ENCODE measurements around the gene MTMR12. TPM values are rescaled to one million over a fixed set of nuclear protein-coding genes. Genes with fewer than 3 reads are reported as not detected.
"Not testable (repeated sequence)": the region's sequence is repeated elsewhere in the genome, so short reads cannot be mapped to it uniquely, and the experiment has no call there.

Gene MTMR12
- total RNA-seq, 2 donors from 2014 or later = 45.1 to 58.0 TPM

- intact Hi-C loops (cut with DNase I) = loop anchor here in 1 of 2 donors (5.0 kb wide), 1 partner anchor 94 kb away; no protein-coding TSS in a partner anchor
- no peak for DNase-seq (ENCODE audit: low spot score)
These were observed 13.6 kb upstream of the MTMR12 start for GRCh38 chr5:32326216-32326772.

- no peak for DNase-seq (ENCODE audit: low spot score)
- intact Hi-C loops (cut with DNase I) = loop anchor here in 1 of 2 donors (5.0 kb wide), 1 partner anchor 93 kb away; no protein-coding TSS in a partner anchor
These were observed 12.9 kb upstream of the MTMR12 start for GRCh38 chr5:32325616-32326015.

DNA sequence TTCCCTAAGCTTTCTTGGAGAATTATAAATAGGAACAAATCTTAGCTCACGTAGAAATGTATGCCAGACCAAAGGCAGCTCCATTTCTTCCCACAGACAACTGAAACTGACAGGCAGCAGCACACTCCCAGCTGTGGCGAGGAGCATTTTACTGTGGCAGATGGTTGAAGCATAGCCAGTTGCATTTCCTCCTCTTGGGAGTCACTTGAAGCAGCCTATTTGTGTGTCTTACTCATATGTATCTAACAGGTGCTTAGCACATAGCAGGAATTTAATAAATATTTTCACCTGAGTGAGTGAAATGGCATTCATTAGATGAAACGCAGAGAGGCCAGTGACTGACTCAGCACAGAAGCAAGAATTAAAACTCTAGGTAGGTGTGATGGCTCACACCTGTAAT, 12.3 kb upstream of the MTMR12 start:
- intact Hi-C loops (cut with DNase I) = loop anchor here in 1 of 2 donors (5.0 kb wide), 1 partner anchor 93 kb away; no protein-coding TSS in a partner anchor
- DNase-seq (ENCODE audit: low spot score) = no peak

DNA sequence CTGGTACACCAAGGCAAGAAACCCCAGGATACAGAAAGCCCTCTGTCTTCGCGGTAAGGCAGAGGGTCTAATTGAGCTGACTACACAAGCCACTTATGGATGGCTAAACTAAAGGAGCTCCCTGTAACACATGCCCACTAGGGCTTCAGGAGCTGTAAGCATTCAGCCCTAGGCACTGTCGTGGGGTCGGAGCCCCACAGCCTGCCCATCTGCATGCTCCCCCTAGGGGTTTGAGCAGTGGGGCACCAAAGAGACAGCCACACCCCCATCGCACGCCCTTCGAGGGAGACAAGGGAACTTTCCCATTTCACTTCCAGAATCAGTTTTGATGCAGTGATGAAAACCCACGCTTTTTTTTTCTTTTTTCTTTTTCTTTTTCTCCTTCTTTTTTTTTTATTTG, 11.0 kb upstream of the MTMR12 start:
- intact Hi-C loops (cut with DNase I) = loop anchor here in 1 of 2 donors (5.0 kb wide), 1 partner anchor 86 kb away; no protein-coding TSS in a partner anchor
- DNase-seq (ENCODE audit: low spot score) = no peak

GRCh38 chr5:32322882-32323281, 10.1 kb upstream of the MTMR12 start:
- no peak for DNase-seq (ENCODE audit: low spot score)
- intact Hi-C loops (cut with DNase I) = loop anchor here in 1 of 2 donors (5.0 kb wide), 1 partner anchor 86 kb away; no protein-coding TSS in a partner anchor

- DNase-seq (ENCODE audit: low spot score) = not testable (repeated sequence)
These were observed 9.0 kb upstream of the MTMR12 start for GRCh38 chr5:32321787-32322186.

DNA sequence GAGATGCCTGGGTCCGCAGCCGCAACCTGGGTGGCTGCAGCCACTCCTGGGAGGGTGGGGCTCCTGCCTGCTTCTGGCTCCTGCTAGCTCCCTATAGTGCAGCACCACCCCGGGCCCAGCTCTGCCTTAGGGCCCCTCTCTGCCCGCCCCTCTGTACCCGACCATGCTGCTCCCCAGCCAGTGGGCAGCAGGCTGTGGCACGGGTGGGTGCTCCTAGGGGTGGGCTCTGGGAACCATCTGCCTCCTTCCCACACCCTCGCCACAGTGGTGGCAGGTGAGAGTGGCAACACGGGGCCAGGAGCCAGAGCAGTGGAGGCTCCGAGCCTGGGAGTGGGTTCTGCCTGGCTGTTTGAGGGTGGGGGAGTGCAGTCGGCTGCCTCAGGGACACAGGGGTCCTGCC, 7.8 kb upstream of the MTMR12 start:
- intact Hi-C loops (cut with DNase I) = loop anchor here in 1 of 2 donors (5.0 kb wide), 1 partner anchor 83 kb away; no protein-coding TSS in a partner anchor

More at GRCh38 chr5:32321787-32322186, 9.0 kb upstream of the MTMR12 start:
- intact Hi-C loops (cut with DNase I) = loop anchor here in 1 of 2 donors (5.0 kb wide), 1 partner anchor 84 kb away; no protein-coding TSS in a partner anchor

GRCh38 chr5:32319926-32320543, 7.3 kb upstream of the MTMR12 start:
- DNase-seq (ENCODE audit: low spot score) = no peak
- intact Hi-C loops (cut with DNase I) = loop anchor here in 1 of 2 donors (5.0 kb wide), 1 partner anchor 83 kb away; no protein-coding TSS in a partner anchor

More for the DNA sequence above, 7.8 kb upstream of the MTMR12 start:
- DNase-seq (ENCODE audit: low spot score) = no peak

- intact Hi-C loops (cut with DNase I) = no loop called here
- no peak for DNase-seq (ENCODE audit: low spot score)
These were observed 6.7 kb upstream of the MTMR12 start for GRCh38 chr5:32319392-32319791.

GRCh38 chr5:32317041-32317440, 4.3 kb upstream of the MTMR12 start:
- no peak for DNase-seq (ENCODE audit: low spot score)
- intact Hi-C loops (cut with DNase I) = no loop called here

DNA sequence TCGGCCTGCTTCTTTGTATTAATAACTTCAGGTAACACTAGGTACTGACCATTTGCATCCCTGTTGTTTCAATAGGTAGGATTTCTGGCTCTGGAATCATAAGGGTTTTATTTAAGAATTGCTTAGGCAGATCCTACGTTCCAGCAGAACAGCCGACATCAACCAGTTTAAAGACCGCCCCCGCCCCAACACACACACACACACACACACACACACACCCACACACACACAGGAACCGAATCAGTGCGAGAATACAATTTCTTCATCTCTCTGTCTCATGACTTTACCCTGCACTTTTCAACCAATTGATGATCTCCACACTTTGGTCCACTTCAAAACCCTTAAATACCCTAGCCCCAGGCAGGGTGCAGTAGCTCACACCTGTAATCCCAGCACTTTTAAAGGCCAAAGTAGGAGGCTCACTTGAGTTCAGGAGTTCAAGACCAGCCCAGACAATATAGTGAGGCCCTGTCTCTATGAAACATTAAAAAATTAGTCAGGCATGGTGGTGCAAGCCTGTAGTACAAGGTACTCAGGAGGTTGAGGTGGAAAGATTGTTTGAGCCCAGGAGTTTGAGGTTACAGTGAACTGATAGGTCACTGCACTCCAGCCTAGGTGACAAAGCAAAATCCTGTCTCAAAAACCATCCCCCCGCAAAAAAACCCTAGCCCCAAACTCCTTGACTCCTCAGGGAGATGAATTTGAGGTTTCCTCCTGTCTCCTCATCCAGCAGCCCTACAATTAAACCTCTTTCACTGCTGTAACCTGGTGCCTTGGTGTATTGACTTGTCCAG, 2.7 kb upstream of the MTMR12 start:
- intact Hi-C loops (cut with DNase I) = no loop called here

GRCh38 chr5:32314658-32315057, 1.9 kb upstream of the MTMR12 start:
- DNase-seq (ENCODE audit: low spot score) = no peak
- intact Hi-C loops (cut with DNase I) = no loop called here

More for the DNA sequence above, 2.7 kb upstream of the MTMR12 start:
- no peak for DNase-seq (ENCODE audit: low spot score)

- DNase-seq (ENCODE audit: low spot score); intact Hi-C loops (cut with DNase I): not testable (repeated sequence)
These were observed 1.4 kb upstream of the MTMR12 start for GRCh38 chr5:32314152-32314488.

DNA sequence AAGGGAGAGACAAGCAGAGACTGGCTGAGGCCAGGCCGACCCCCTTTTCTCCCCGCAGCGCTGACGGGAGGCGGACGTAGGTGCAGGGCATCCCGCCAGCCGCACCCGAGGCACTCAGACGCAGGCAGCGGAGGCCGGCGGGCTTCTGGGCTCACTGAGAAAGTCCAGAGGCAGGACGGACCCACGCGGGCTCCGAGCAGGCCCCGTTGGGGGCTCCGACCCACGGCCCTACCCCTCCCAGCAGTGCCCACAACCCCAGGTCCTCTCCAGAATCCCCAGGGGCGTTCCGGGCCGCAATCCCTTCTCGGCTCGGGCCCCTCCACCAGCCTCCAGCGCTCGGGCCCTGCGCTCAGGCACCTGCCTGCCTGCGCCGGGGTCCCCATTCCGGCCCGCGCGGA, 543 bp downstream of the MTMR12 start:
- intact Hi-C loops (cut with DNase I) = no loop called here
- peak; percentile 92 for DNase-seq (ENCODE audit: low spot score)

- intact Hi-C loops (cut with DNase I) = no loop called here
- no peak for DNase-seq (ENCODE audit: low spot score)
These were observed 1.1 kb downstream of the MTMR12 start for GRCh38 chr5:32311404-32312196.

- no peak for DNase-seq (ENCODE audit: low spot score)
- intact Hi-C loops (cut with DNase I) = no loop called here
These were observed 3.0 kb downstream of the MTMR12 start for GRCh38 chr5:32309761-32310160.

GRCh38 chr5:32308946-32309345, 3.8 kb downstream of the MTMR12 start:
- DNase-seq (ENCODE audit: low spot score) = no peak
- intact Hi-C loops (cut with DNase I) = no loop called here

DNA sequence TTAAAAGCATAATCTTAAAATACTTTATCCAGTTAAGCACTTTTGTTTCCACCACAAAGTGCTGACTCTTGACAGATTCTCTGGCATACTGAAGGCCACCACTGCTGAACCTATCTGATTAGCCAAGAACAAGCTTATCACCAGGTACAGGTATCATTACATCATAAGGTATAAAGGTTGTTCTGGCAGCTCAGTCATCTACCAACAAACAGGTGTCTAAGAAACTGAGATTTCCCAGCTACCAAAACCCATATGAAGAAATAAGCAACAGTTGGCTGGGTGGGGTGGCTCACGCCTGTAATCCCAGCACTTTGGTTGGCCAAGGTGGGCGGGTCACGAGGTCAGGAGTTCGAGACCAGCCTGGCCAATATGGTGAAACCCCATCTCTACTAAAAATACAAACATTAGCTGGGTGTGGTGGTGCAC, 5.0 kb downstream of the MTMR12 start:
- intact Hi-C loops (cut with DNase I) = no loop called here
- DNase-seq (ENCODE audit: low spot score) = no peak

DNA sequence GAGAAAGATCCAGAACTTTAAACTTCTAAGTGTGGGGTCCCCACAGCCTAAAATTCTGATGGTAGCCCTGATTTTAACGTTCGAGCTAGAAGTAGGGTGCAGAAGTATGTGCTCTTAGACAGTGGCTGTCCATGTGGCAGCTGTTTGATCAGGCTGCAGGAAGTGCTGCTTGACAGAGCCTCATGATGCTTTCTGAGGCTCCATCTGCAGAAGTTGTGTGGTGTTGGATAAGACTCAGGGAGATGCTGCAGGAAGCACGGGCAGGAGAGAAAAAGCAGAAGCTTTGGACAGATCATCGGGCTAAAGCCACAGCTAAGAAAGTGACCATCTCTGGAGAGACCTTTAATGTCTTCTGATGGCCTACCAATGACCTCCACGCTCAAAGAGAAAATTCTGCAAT, 8.1 kb downstream of the MTMR12 start:
- intact Hi-C loops (cut with DNase I) = no loop called here
- no peak for DNase-seq (ENCODE audit: low spot score)
